ENCODE data around the gene YJEFN3. TPM values are rescaled to one million over a fixed set of nuclear protein-coding genes. Genes with fewer than 3 reads are reported as not detected.

The YJEFN3 gene
- total and polyA plus RNA-seq, 2 of the 8 experiments (the other 6 are each of a cell fraction or from before 2014, with no cell fraction given) = 5.7 to 9.4 TPM

- TF ChIP-seq ATF3 (IDR thresholded peaks at IDR 0.05; ENCODE audit: insufficient read depth, low read depth, low read length) (no peak), TAF7 (optimal IDR thresholded peaks at IDR 0.05; ENCODE audit: borderline replicate concordance, low read depth, low read length) (peak; percentile 44), SAP30 (IDR thresholded peaks at IDR 0.05; ENCODE audit: insufficient read depth, insufficient replicate concordance, low read length) (no peak), POLR2AphosphoS5 (IDR thresholded peaks at IDR 0.05; ENCODE audit: low read depth, low read length) (peak; percentile 13; the same call in 1 of the 2 replicates), MAX (IDR thresholded peaks at IDR 0.05) (peak; percentile 69; the same call in 1 of the 2 replicates), RAD21 (IDR thresholded peaks at IDR 0.05 in 1 of 2, conservative IDR thresholded peaks at IDR 0.05 in 1 of 2; ENCODE audit: low read depth in 2 of 2, low read length in 2 of 2) (peak; percentile 89 to 95), CREB1 (IDR thresholded peaks at IDR 0.05) (0 out of 2 replicates have a peak, but pooled peaks have one; percentile 51), CTCF (IDR thresholded peaks at IDR 0.05; ENCODE audit: control extremely low read depth in 1 of 3, insufficient read depth in 1 of 3, low read depth in 1 of 3, low read length in 3 of 3) (peak; percentile 94 to 96 (median 96)), BRCA1 (IDR thresholded peaks at IDR 0.05; ENCODE audit: low read depth, low read length) (no peak), CBX5 (IDR thresholded peaks at IDR 0.05; ENCODE audit: low read depth, low read length) (no peak), BACH1 (IDR thresholded peaks at IDR 0.05; ENCODE audit: low read length) (peak; percentile 36; the same call in 1 of the 2 replicates)
Measured at GRCh38 chr19:19531951-19532805, 3.5 kb downstream of the YJEFN3 start (continued).

All from H1 (cell line).